Neural cell (in vitro differentiated cells): ENCODE measurements around the gene BHLHA15. TPM values are rescaled to one million over a fixed set of nuclear protein-coding genes. Genes with fewer than 3 reads are reported as not detected.

Source experiments
- H2AFZ ChIP-seq: fragments of 200-600, 300-800 bp; sonication (generic), shearing (Covaris generic); 2 replicates; pipeline ENCODE4 v1.6.0; 2014; ENCODE audit warnings: low read depth, mild to moderate bottlenecking, antibody characterized with exemption, low read length, moderate library complexity
- H3F3A ChIP-seq: fragments of 200-600 bp; shearing (Covaris generic); 2 replicates; pipeline ENCODE4 v1.6.1; 2016; ENCODE audit warnings: mild to moderate bottlenecking, moderate library complexity, mixed read lengths, antibody characterized with exemption, low read length; ENCODE audit not compliant: insufficient read depth, poor library complexity, severe bottlenecking
- H3K27ac ChIP-seq: fragments of 200-600, 300-800 bp; sonication (generic), shearing (Covaris generic); 2 replicates; pipeline ENCODE4 v1.5.1; 2014; ENCODE audit warnings: mild to moderate bottlenecking, low read length, moderate library complexity
- H3K27me3 ChIP-seq: fragments of 300-800, 200-600 bp; sonication (generic), shearing (Covaris generic); 2 replicates; pipeline ENCODE4 v1.6.0; 2014; ENCODE audit warnings: mild to moderate bottlenecking, low read depth, low read length, moderate library complexity; ENCODE audit not compliant: insufficient read depth
- H3K36me3 ChIP-seq: fragments of 300-800, 200-600 bp; sonication (generic), shearing (Covaris generic); 2 replicates; pipeline ENCODE4 v1.5.1; 2014; ENCODE audit warnings: mild to moderate bottlenecking, antibody characterized with exemption, low read length, moderate library complexity; ENCODE audit not compliant: insufficient read depth
- H3K4me2 ChIP-seq: fragments of 300-800, 200-600 bp; sonication (generic), shearing (Covaris generic); 2 replicates; pipeline ENCODE4 v1.6.0; 2014; ENCODE audit warnings: mild to moderate bottlenecking, low read length
- H3K4me3 ChIP-seq: fragments of 300-800, 200-600 bp; sonication (generic), shearing (Covaris generic); 2 replicates; pipeline ENCODE4 v1.5.1; 2014; ENCODE audit warnings: mild to moderate bottlenecking, low read length, moderate library complexity
- H3K79me2 ChIP-seq: fragments of 200-600 bp; shearing (Covaris generic); replicated peaks from 2 replicates; pipeline ENCODE4 v1.6.0; 2014; ENCODE audit warnings: mild to moderate bottlenecking, low read length, moderate library complexity; ENCODE audit not compliant: insufficient read depth
- H3K9ac ChIP-seq: fragments of 300-800, 200-600 bp; sonication (generic), shearing (Covaris generic); 2 replicates; pipeline ENCODE4 v1.6.1; 2016; ENCODE audit warnings: mild to moderate bottlenecking, low read length, mixed read lengths
- H3K9me2 ChIP-seq: fragments of 200-600 bp; shearing (Covaris generic); 2 replicates; pipeline ENCODE4 v1.6.1; 2016; ENCODE audit warnings: mild to moderate bottlenecking, low read length, mixed read lengths; ENCODE audit not compliant: insufficient read depth
- H3K9me3 ChIP-seq: fragments of 200-600, 300-800 bp; sonication (generic), shearing (Covaris generic); 2 replicates; pipeline ENCODE4 v1.6.1; 2016; ENCODE audit warnings: mild to moderate bottlenecking, mixed run types, low read length, moderate library complexity, mixed read lengths
- H4K20me1 ChIP-seq: fragments of 200-600 bp; shearing (Covaris generic); 2 replicates; pipeline ENCODE4 v1.6.1; 2016; ENCODE audit warnings: mild to moderate bottlenecking, mixed run types; ENCODE audit not compliant: insufficient read depth
- CTCF ChIP-seq: fragments of 450-650 bp; IDR thresholded peaks from 2 replicates; pipeline ENCODE4 v1.5.1; 2014; ENCODE audit warnings: antibody characterized with exemption, mild to moderate bottlenecking, moderate library complexity; ENCODE audit not compliant: poor library complexity, severe bottlenecking
- EP300 ChIP-seq: fragments of 450-650 bp; conservative IDR thresholded peaks from 2 replicates; pipeline ENCODE4 v1.6.1; 2014; ENCODE audit warnings: antibody characterized with exemption, mild to moderate bottlenecking, moderate library complexity; ENCODE audit not compliant: poor library complexity, severe bottlenecking
- EZH2 ChIP-seq: fragments of 200-600, 300-800 bp; shearing (Covaris generic), sonication (generic); IDR thresholded peaks from 2 replicates; pipeline ENCODE4 v1.6.1; 2014; ENCODE audit warnings: antibody characterized with exemption, low read length, borderline replicate concordance, mild to moderate bottlenecking; ENCODE audit not compliant: insufficient read depth, poor library complexity, severe bottlenecking
- MXI1 ChIP-seq: fragments of 450-650 bp; conservative IDR thresholded peaks from 2 replicates; pipeline ENCODE4 v1.6.1; 2014; ENCODE audit warnings: antibody characterized with exemption, mild to moderate bottlenecking; ENCODE audit not compliant: poor library complexity, severe bottlenecking
- POLR2AphosphoS5 ChIP-seq: IDR thresholded peaks from 2 replicates; pipeline ENCODE4 v1.6.1; 2012
- RAD21 ChIP-seq: fragments of 450-650 bp; conservative IDR thresholded peaks from 2 replicates; pipeline ENCODE4 v1.6.1; 2014; ENCODE audit warnings: antibody characterized with exemption, mild to moderate bottlenecking, moderate library complexity
- REST ChIP-seq: IDR thresholded peaks from 2 replicates; pipeline ENCODE4 v1.6.1; 2012; ENCODE audit warnings: borderline replicate concordance
- SMC3 ChIP-seq: fragments of 450-650 bp; conservative IDR thresholded peaks from 2 replicates; pipeline ENCODE4 v1.6.1; 2014; ENCODE audit warnings: antibody characterized with exemption, mild to moderate bottlenecking, moderate library complexity; ENCODE audit not compliant: poor library complexity
- TAF1 ChIP-seq: IDR thresholded peaks from 2 replicates; pipeline ENCODE4 v1.6.1; 2012; ENCODE audit warnings: low read depth
- polyA plus RNA-seq: library from polyadenylated mRNA; depleted of rRNA; stranded (reverse); fragments of >200 nt; gene quantifications from 2 replicates; pipeline ENCODE4 v1.2.3, GENCODE V29; 2014

BHLHA15 gene
- polyA plus RNA-seq, 1 donor from 2014 or later, result not detected

GRCh38 chr7:98238076-98238475 is 26.8 kb downstream of the BHLHA15 start:
- H2AFZ ChIP-seq, result no peak overlapping the region
- H3K27ac ChIP-seq, result no peak overlapping the region
- no peaks in the 10 kb centered on the region for H3K27me3 ChIP-seq
- H3K4me2 ChIP-seq, result no peak overlapping the region
- H3K9me2 ChIP-seq, result no peaks in the 10 kb centered on the region
- no peak overlapping the region for H3K9ac ChIP-seq
- no peak overlapping the region for H3K4me3 ChIP-seq
- no peaks in the 10 kb centered on the region for H3K36me3 ChIP-seq
- no peaks in the 10 kb centered on the region for H3K9me3 ChIP-seq
- H4K20me1 ChIP-seq, result no peaks in the 10 kb centered on the region
- H3F3A ChIP-seq, result no peaks in the 10 kb centered on the region
- no peaks in the 10 kb centered on the region for H3K79me2 ChIP-seq
- TF ChIP-seq REST, result no peak
- no peak for TF ChIP-seq RAD21
- TF ChIP-seq TAF1, result no peak
- TF ChIP-seq SMC3, result no peak
- TF ChIP-seq EZH2, result no peak
- TF ChIP-seq CTCF, result no peak

GRCh38 chr7:98238976-98239375 is 27.7 kb downstream of the BHLHA15 start:
- Histone ChIP-seq H3K4me2 (no peak overlapping the region), H3K27me3 (no peaks in the 10 kb centered on the region), H3K4me3 (no peak overlapping the region), H3K79me2 (no peaks in the 10 kb centered on the region), H3K27ac (no peak overlapping the region), H2AFZ (no peak overlapping the region), H4K20me1 (no peaks in the 10 kb centered on the region), H3K9me2 (no peaks in the 10 kb centered on the region), H3K9me3 (no peaks in the 10 kb centered on the region), H3K9ac (no peak overlapping the region), H3K36me3 (no peaks in the 10 kb centered on the region), H3F3A (no peaks in the 10 kb centered on the region)
- TF ChIP-seq SMC3, result no peak
- no peak for TF ChIP-seq REST
- no peak for TF ChIP-seq CTCF
- TF ChIP-seq EP300, result no peak
- TF ChIP-seq TAF1, result no peak
- TF ChIP-seq MXI1, result no peak
- no peak for TF ChIP-seq POLR2AphosphoS5
- TF ChIP-seq RAD21, result no peak
- TF ChIP-seq EZH2, result no peak
